Fibroblast of skin of abdomen (primary cell): Measurements from ENCODE around the gene COTL1.
"Not testable (repeated sequence)": the region's sequence is repeated elsewhere in the genome, so short reads cannot be mapped to it uniquely, and the experiment has no call there.

Experiments used
- DNase-seq: peaks from one replicate; pipeline ENCODE4 v3.0.0-alpha.2; 2013

Gene COTL1

DNA sequence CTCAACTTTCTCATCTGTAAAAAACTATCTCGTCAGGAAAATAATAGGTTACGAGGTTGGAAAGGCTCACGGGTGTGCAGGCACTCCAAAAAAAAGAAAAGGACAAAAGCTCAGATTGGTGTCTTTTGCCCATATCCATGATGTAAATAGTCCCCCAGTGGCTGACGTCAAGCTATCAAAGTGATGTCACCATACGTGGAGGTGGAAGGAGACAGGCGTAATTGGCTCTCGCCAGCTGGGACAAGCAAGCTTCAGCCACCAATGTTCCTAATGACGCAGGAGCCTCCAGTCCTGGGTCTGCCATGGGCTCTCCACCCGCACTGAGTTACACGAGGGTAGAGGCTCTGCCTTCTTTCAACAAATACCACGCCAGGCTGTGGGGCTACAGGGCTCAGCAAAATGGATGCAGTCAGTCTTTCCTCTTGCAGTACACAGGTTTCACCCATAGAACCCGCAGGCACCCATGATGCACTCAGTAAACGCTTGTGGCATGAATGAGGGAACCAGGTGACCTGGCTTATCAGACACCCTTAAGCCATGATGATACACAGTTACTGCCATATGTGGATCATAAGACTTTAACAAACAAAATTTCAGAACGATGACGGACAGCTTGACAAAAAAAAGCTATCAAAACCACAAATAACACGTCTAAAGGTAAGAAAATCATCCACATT, 50.5 kb downstream of the COTL1 start:
- DNase-seq = no peak

DNA sequence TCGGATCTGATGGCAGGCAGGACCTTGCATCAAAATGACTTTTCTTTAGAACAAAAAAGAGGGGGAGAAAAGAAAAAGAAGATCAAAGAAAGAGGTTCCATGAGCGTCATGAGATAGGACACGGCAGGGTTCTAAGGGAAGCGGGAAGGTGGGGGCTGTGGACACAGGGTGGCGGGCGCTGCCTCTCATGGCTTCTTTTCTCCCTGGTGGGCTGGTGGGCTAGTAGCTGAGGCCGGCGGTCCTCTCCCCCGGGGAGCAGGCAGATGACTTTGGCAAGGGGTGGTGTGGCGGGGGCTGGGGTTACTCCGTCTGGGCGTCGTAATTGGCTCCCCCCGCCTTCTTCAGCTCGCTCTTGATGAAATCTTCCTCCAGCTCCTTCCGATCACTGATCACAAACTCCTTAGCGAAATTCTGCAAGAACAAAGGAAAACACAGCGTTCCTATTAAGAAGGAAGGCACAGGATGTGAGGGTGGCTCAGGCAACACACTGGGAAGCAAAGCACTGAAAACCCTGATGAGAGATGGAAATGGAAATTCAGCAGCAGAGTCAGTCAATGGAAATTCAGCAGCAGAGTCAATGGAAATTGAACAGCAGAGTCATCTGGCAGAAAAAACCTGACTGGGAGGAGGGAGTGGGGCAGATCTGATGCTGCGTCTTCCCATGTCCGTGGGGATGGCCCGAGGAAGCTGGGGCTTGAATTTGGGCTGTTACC, 51.2 kb downstream of the COTL1 start:
- DNase-seq = no peak

DNA sequence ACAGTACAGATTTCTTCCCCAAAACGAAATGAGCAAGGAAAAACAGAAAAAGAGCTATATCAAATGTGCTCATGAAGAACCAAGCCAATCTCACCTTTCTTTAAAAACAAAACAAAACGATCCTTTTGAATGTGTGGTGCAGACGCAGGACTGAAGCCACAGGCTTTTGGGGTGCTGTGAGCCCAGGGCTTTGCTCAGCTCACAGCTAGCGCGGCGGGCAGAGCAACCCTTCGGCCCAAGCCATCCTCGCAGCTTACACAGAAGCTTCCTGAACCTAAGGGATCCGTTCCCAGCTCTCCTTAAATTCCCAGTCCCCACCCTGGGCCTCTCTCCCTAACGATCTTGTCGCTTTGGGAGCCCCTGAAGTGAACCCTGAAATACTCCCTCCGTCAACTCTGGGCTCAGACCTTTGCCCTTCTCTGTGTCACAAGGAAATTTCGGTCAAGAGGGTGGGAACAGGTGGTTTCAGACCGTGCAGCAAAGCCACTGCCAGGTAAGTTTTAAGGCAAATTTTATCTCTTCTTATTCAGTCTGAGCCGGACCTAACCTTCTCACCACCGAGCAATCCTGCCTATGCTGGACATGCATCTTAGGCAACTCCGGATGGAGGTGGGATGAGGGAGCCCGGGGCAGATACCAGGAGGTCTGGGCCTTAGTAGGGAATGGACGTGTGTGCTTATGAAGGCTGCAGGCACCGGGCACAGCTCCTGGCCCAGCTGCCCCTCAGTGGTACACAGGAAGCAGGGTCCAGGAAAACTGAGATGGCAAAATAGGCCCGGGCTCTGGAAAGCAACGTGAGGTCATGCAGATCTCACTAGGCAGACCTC, 52.0 kb downstream of the COTL1 start:
- DNase-seq = no peak

GRCh38 chr16:84563786-84564420, 54.0 kb downstream of the COTL1 start:
- no peak for DNase-seq

- no peak for DNase-seq
These were observed 54.7 kb downstream of the COTL1 start for GRCh38 chr16:84563064-84563715.

DNA sequence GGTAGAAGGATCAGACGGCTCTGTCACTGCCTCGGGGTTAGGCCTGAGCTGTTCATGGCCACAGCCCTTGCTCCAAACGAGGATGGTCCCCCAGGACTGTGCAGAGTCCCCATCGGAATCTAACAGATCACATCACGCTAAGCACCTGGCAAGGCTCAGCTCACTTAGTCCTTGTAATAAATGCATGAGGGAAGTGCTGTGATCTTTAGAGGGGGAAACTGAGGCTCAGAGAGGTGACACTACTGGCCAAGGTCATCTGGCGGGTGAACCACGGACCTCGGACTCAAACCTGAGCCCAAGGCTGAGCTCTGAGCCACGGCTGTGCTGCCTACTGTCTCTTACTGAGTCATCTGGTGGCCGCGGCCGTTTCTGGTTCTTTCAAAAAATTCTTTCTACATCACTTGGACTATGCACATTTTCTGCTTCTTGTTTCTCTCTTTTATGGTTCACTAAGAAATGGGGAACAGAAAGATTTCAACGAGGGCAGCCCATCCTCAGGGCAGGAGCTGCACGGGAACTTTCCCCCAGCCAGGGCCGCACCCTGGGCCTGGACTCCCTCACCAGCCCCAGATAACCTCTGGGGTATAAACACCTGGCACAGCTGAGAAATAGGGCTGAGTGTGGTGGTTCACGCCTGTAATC, 55.6 kb downstream of the COTL1 start:
- DNase-seq = no peak

GRCh38 chr16:84561291-84561690, 56.6 kb downstream of the COTL1 start:
- no peak for DNase-seq

DNA sequence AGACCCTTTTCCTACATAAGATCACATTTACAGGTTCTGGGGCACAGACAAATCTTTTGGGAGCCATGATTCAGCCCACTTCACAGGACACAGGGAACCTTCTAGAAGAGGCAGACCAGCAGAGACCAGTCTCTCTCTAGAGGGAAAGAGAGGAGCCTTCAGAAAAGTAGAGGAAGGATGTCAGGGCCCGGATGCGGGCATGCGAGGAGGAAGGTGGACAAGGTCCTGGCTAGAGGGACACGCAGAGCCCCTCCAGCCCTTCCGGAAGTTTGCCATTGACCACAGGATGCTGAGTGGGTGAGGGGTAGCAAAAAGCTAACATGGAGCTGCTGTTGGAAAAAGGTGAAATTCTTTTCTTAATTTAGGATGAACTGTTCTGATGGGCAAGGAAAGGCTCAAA, 57.6 kb downstream of the COTL1 start:
- no peak for DNase-seq

DNA sequence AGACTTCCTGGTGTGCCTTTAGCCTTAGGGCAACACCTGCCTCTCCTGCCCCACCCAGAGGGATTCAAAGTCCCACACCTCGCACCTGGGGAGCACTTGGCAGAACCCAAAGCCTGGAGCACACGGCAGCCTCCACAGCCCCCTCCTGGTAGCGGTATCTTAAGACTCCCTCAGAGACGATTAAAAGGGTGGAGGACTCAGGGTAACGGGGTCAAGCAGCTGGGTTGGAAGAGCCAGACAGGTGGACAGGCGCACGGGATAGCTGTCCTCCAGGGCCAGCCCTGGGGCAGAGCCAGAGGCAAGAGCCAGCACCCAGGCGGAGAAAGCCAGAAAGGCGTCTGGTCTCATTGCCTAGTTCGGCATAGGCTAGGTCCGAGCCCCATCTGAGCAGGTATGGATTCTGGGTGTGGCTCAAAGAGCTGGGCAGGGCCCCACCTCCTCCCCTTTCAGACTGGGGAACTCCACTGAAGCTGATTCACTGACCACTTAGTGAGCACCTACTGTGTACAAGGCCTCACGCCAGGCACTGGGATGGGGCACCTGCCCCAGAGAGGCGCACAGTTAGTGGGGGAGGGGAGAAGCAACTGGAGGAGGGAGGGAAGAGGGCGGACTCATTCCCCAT, 58.5 kb downstream of the COTL1 start:
- DNase-seq = no peak

GRCh38 chr16:84558850-84559249, 59.0 kb downstream of the COTL1 start:
- not testable (repeated sequence) for DNase-seq

DNA sequence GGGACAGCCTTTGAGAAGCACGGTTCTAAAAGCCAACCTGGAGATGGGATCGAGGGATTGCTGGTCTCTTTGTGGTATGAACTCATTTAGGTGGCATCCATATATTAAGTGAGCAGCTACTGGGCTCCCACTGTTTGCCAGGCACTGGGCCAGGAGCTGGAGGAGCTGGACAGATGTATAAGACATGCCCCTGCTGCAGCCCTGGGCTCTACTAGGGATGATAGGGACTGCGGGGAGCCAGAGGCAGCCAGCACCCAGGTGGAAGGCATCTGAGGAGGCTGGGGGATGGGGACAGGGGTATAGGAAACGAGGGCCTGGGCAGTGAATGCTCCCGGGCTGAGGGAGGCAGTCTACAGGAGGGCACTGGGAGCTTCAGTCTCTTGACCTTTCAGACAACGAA, 60.4 kb downstream of the COTL1 start:
- DNase-seq = no peak

- DNase-seq = no peak
These were observed 60.8 kb downstream of the COTL1 start for GRCh38 chr16:84557059-84557458.

- no peak for DNase-seq
These were observed 62.3 kb downstream of the COTL1 start for GRCh38 chr16:84555418-84556196.

DNA sequence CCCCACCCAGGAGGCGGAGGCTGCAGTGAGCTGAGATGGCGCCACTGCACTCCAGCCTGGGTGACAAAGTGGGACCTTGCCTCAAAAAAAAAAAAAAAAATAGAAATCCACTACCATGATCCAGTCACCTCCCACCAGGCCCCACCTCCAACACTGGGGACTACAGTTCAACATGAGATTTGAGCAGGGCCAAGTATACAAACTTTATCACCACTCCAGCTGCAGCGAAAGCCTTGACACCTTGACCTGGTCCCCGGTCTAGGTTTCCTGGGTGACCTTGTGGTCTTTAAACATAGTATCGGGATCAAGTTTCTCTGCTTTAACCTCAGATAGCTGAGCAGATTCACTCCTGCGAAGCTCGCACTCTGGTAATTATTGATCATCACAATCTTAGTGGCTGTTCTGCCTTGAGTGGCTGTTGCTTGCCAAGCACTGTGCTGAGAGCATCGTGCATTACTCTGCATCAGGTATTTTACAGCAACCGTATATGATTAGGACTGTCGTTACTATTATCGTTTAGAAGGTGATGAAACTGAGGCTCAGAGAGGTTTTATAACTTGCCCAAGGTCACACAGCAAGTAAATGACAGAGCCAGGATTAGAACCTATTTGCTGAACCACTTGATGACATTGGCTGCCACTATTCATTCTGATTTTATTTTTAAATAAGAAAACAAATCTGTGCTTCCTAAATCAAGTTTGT, 63.1 kb downstream of the COTL1 start:
- DNase-seq = no peak

DNA sequence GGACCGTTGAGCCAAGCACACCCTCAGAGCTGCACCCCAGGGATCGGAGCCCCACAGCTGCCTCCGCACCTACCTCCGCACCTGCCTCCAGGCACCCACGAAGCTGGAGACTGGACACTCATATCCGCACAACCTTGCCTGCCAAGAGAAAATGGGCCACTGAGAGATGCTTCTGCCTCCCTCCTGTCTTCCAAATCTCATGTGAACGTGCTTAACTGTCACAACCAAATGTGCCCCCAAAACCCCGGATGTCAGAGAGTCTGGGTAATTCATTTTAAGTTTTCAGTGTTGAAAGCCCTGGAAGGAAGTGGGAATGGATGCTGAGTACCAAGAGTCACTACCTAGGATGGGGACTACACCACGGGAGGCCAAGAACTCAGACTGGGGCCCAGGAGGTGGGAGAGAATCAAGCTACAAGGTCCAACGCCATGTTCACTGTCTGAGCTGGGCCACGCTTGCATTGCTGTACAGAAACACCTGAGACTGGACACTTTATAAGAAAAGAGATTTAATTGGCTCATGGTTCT, 63.9 kb downstream of the COTL1 start:
- DNase-seq = no peak

GRCh38 chr16:84552135-84552534, 65.7 kb downstream of the COTL1 start:
- DNase-seq = no peak

GRCh38 chr16:84550096-84550495, 67.8 kb downstream of the COTL1 start:
- no peak for DNase-seq

- DNase-seq = no peak
These were observed 68.7 kb downstream of the COTL1 start for GRCh38 chr16:84548971-84549844.

DNA sequence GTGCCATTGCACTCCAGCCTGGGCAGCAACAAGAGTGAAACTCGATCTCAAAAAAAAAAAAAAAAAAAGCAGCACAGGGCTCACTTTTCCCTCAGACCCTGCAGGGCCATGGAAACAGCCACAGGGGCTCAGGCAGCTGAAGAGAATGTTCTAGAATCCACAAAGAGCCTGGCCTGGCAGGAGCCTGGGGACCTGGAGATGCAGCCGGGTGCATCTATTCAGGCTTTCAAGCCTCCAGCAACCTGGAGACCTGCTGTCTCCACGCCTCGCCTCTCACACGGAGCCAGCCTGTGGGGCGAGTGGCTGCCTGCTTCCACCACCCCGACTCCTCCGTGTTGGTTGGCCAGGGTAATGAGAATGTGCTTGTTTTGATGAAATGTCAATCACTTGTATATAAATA, 69.4 kb downstream of the COTL1 start:
- no peak for DNase-seq
